ENCODE measurements around the gene TBX3. TPM values are rescaled to one million over a fixed set of nuclear protein-coding genes. Genes with fewer than 3 reads are reported as not detected.

The TBX3 gene
- total RNA-seq, 2 experiments from 2014 or later, result not detected

DNA sequence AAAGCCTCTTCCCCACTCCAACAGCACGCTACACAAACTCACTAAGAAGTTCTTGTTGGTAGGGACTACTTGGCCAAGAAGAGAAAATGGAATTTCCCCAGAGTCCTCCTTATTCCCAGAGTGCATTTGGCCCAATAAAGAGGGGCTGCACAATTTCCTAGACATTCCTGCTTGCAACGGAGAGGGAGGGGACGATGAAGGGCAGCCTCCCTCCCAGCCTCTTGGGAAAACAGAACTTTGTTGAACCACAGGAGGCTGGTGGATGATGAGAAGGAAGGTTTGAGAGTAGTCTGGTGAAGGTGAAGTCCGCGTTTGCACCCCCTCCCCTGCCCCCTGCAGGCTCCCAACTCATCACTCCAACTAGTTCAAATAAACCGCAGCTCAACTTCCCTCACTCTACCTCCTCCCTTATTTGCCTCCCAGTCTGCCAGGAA is 19.1 kb upstream of the TBX3 start:
- Mint-ChIP-seq H3K36me3 (ENCODE audit: low read depth) (no peaks in the 10 kb centered on the region), H3K4me3 (no peak overlapping the region), H3K27me3 (ENCODE audit: low read depth) (peaks cover 43% of the 10 kb centered on the region), H3K27ac (no peak overlapping the region), H3K9me3 (ENCODE audit: insufficient read depth) (no peaks in the 10 kb centered on the region), H3K4me1 (ENCODE audit: low read depth) (no peaks in the 10 kb centered on the region)
- no peak for DNase-seq
- ATAC-seq, result no peak
- ChIA-PET CTCF (no interaction called here), POLR2A (no interaction called here)

DNA sequence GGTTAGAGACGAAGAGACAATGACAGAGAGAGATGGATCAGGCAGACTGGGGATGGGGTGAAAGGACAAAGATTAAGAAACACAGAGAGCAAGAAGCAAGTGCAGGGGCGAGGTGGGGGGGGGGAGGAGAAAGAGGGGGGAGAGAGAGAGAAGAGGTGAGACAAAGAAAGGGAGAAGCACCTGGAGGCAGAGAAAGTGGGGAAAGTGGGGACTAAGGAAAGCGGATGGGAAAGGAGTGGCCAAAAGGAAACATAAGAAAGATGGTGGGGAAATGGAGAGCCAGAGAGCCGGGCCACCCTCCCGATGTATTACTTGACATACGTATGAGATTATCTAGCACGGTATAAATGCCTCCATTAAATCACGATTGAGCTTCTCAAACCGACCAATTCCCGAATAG is 18.5 kb upstream of the TBX3 start:
- H3K9me3 Mint-ChIP-seq (ENCODE audit: insufficient read depth), result no peaks in the 10 kb centered on the region
- DNase-seq, result no peak
- H3K27me3 Mint-ChIP-seq (ENCODE audit: low read depth), result peaks cover 49% of the 10 kb centered on the region
- no peak overlapping the region for H3K4me3 Mint-ChIP-seq
- no peak overlapping the region for H3K27ac Mint-ChIP-seq
- CTCF ChIA-PET, result no interaction called here
- POLR2A ChIA-PET, result no interaction called here
- no peak for ATAC-seq
- H3K36me3 Mint-ChIP-seq (ENCODE audit: low read depth), result no peaks in the 10 kb centered on the region
- no peaks in the 10 kb centered on the region for H3K4me1 Mint-ChIP-seq (ENCODE audit: low read depth)

DNA sequence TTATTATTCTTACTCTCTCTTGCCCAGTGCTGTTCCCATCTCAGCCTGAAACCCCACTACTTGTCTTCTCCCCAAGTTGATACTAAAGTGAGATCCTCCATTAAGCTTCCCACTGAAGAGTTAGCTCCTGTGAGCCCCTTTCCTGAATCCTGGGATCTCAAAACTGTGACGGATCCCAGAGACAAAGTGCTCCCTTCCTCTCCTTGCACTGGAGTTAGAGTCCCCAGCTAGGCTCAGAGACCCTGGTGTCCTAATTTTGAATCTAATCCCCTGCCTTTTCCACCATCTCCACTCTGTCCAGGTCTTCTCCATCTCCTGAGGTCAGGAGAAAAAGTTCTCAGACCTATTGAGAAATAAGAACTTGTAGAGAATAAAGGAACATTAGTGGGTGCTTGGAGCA is 17.6 kb upstream of the TBX3 start:
- no peaks in the 10 kb centered on the region for H3K9me3 Mint-ChIP-seq (ENCODE audit: insufficient read depth)
- POLR2A ChIA-PET, result no interaction called here
- no peak overlapping the region for H3K4me3 Mint-ChIP-seq
- CTCF ChIA-PET, result no interaction called here
- no peaks in the 10 kb centered on the region for H3K36me3 Mint-ChIP-seq (ENCODE audit: low read depth)
- no peaks in the 10 kb centered on the region for H3K4me1 Mint-ChIP-seq (ENCODE audit: low read depth)
- ATAC-seq (no peak), DNase-seq (no peak)
- H3K27ac Mint-ChIP-seq, result no peak overlapping the region
- H3K27me3 Mint-ChIP-seq (ENCODE audit: low read depth), result peaks cover 57% of the 10 kb centered on the region

GRCh38 chr12:114701104-114701414 is 17.1 kb upstream of the TBX3 start:
- Mint-ChIP-seq H3K4me3 (no peak overlapping the region), H3K4me1 (ENCODE audit: low read depth) (no peaks in the 10 kb centered on the region), H3K27me3 (ENCODE audit: low read depth) (peaks cover 60% of the 10 kb centered on the region), H3K27ac (no peak overlapping the region), H3K9me3 (ENCODE audit: insufficient read depth) (no peaks in the 10 kb centered on the region), H3K36me3 (ENCODE audit: low read depth) (no peaks in the 10 kb centered on the region)
- CTCF ChIA-PET, result no interaction called here
- no peak for ATAC-seq
- POLR2A ChIA-PET, result interaction anchor here (0.6 kb wide), 1 partner anchor 296 kb away, joined by 3 read pairs; no protein-coding TSS in a partner anchor
- DNase-seq, result no peak

DNA sequence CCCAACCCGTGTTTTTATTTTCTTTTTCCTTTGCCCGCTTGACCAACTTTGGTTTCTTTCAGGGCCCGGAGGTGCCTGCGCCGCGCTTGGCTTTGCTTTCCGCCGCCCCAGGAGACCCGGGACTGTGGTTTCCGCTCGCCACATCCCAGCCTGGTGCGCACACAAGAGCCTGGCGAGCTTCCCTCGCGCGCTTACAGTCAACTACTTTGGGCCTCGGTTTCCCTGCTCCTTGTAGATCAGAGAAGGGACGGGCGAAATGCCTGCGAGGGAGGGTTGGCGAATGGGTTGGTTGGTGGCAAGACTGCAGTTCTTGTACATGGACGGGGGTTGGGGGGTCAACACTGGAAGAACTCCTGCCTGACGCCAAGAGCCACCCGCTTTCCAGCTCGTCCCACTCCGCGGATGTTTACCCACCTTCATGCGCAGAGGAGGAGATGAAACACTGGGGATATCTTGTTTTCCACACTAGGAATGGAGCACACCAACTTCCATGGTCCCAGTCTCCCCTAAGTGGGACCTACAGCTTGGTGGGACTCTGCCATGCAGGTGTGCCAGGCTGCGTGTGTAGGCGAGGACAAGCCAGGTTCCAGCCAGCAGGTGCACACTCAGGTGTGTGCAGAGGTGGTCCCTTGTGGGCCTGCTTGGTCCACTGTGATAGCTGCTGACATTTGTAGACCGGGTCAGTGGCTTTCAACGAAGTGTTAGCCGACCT is 16.6 kb upstream of the TBX3 start:
- Mint-ChIP-seq H3K27ac (no peak overlapping the region), H3K27me3 (ENCODE audit: low read depth) (peaks cover 64% of the 10 kb centered on the region), H3K36me3 (ENCODE audit: low read depth) (no peaks in the 10 kb centered on the region), H3K4me1 (ENCODE audit: low read depth) (no peaks in the 10 kb centered on the region), H3K9me3 (ENCODE audit: insufficient read depth) (no peaks in the 10 kb centered on the region), H3K4me3 (no peak overlapping the region)
- ChIA-PET CTCF (no interaction called here), POLR2A (interaction anchor here (0.6 kb wide), 1 partner anchor 296 kb away, joined by 3 read pairs; no protein-coding TSS in a partner anchor)
- no peak for DNase-seq
- ATAC-seq, result no peak

- POLR2A ChIA-PET, result no interaction called here
- Mint-ChIP-seq H3K4me1 (ENCODE audit: low read depth) (no peaks in the 10 kb centered on the region), H3K36me3 (ENCODE audit: low read depth) (no peaks in the 10 kb centered on the region)
Measured at GRCh38 chr12:114698566-114699163, 14.7 kb upstream of the TBX3 start.

DNA sequence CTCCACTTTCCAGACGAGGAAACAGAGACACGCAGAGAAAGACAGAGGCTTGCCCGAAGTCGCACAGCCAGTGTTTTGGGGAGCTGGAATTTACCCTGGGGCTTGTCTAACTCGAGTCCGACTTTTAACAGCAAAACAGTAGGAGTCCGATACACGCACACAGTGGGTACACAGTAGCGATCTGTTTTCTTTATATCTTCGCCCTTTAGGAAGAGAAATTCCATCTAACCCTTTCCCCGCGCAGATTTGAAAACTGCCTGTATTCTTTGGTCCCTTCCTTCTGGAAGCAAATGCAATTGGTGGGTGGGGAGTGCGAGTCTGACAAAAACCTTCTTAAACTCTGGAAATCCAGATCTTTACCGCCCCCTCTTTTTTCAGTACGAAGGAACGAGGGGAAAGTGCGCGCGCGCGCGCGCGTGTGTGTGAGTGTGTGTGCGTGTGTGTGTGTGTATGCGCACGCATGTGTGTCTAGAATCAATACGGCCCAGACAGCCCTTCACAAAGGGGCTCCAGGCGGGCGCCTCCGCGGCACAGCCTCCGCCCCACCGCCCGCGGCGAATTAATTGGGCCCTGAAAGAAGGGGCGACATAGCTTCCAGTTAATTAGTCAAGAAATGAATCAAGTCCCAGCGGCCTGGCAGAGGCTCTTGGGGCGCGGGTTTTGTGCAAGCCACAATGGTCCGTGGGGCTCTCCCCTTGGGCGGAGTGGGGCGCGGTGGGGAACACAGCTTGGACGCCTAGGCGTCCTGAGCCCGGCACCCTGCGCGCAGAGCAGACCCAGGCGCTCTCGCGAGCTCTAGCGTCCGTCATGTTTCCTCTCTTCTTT is 14.0 kb upstream of the TBX3 start:
- Mint-ChIP-seq H3K9me3 (ENCODE audit: insufficient read depth) (no peaks in the 10 kb centered on the region), H3K36me3 (ENCODE audit: low read depth) (no peaks in the 10 kb centered on the region), H3K4me1 (ENCODE audit: low read depth) (no peaks in the 10 kb centered on the region), H3K4me3 (no peak overlapping the region), H3K27me3 (ENCODE audit: low read depth) (peaks cover 90% of the 10 kb centered on the region), H3K27ac (no peak overlapping the region)
- no peak for ATAC-seq
- DNase-seq, result no peak
- POLR2A ChIA-PET, result no interaction called here
- CTCF ChIA-PET, result no interaction called here

More at GRCh38 chr12:114698566-114699163, 14.7 kb upstream of the TBX3 start:
- no peak for ATAC-seq
- no peak overlapping the region for H3K27ac Mint-ChIP-seq
- no peak for DNase-seq
- CTCF ChIA-PET, result no interaction called here
- H3K4me3 Mint-ChIP-seq, result no peak overlapping the region
- peaks cover 83% of the 10 kb centered on the region for H3K27me3 Mint-ChIP-seq (ENCODE audit: low read depth)
- H3K9me3 Mint-ChIP-seq (ENCODE audit: insufficient read depth), result no peaks in the 10 kb centered on the region

DNA sequence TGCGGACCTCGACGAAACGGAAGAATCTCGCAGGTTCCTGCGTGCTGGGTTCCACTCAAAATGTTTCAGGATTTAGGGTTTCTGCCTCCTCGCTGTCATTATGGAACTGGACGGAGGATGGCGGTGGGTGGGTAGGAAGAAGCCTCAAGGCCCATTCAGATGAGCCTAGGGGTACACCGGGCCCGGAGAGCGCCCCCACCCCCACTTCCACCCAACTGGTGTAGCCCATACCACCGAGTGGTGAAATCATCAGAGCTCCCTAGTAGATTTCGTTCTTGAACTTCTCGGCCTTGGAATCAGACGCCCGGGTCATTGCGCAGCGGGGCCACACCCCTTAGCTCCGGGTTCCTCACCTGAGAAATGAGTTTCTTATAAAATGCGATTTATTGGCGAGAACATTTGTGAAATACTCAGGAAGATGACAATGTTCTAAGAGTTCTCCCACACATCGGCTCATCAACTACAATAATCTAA is 13.3 kb upstream of the TBX3 start:
- Mint-ChIP-seq H3K27ac (no peak overlapping the region), H3K36me3 (ENCODE audit: low read depth) (no peaks in the 10 kb centered on the region), H3K4me3 (no peak overlapping the region), H3K4me1 (ENCODE audit: low read depth) (no peaks in the 10 kb centered on the region), H3K9me3 (ENCODE audit: insufficient read depth) (no peaks in the 10 kb centered on the region), H3K27me3 (ENCODE audit: low read depth) (peaks cover 88% of the 10 kb centered on the region)
- DNase-seq (no peak), ATAC-seq (no peak)
- ChIA-PET CTCF (no interaction called here), POLR2A (no interaction called here)

GRCh38 chr12:114696443-114697242 is 12.7 kb upstream of the TBX3 start:
- ChIA-PET POLR2A (no interaction called here), CTCF (no interaction called here)
- Mint-ChIP-seq H3K4me3 (no peak overlapping the region), H3K36me3 (ENCODE audit: low read depth) (no peaks in the 10 kb centered on the region), H3K9me3 (ENCODE audit: insufficient read depth) (no peaks in the 10 kb centered on the region), H3K27me3 (ENCODE audit: low read depth) (peaks cover 88% of the 10 kb centered on the region), H3K4me1 (ENCODE audit: low read depth) (no peaks in the 10 kb centered on the region), H3K27ac (no peak overlapping the region)
- no peak for DNase-seq
- ATAC-seq, result no peak

DNA sequence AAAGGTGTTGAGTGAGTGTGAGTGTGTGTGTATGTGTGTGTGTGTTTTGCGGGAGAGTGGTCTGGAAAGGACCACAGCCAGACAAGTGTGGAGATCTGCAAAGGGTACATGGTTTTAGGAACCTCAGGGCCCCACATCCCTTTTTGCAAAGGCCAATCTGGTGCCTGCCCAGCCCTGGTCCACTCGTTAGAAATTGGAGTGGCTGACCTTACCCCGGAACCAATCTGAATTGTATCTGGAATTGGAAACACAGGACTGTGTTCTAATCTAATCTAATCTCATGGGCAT is 11.3 kb upstream of the TBX3 start:
- no peak for DNase-seq
- Mint-ChIP-seq H3K36me3 (ENCODE audit: low read depth) (no peaks in the 10 kb centered on the region), H3K9me3 (ENCODE audit: insufficient read depth) (no peaks in the 10 kb centered on the region), H3K4me1 (ENCODE audit: low read depth) (no peaks in the 10 kb centered on the region), H3K27me3 (ENCODE audit: low read depth) (peaks cover 90% of the 10 kb centered on the region), H3K27ac (no peak overlapping the region), H3K4me3 (no peak overlapping the region)
- ATAC-seq, result no peak
- ChIA-PET POLR2A (no interaction called here), CTCF (no interaction called here)

DNA sequence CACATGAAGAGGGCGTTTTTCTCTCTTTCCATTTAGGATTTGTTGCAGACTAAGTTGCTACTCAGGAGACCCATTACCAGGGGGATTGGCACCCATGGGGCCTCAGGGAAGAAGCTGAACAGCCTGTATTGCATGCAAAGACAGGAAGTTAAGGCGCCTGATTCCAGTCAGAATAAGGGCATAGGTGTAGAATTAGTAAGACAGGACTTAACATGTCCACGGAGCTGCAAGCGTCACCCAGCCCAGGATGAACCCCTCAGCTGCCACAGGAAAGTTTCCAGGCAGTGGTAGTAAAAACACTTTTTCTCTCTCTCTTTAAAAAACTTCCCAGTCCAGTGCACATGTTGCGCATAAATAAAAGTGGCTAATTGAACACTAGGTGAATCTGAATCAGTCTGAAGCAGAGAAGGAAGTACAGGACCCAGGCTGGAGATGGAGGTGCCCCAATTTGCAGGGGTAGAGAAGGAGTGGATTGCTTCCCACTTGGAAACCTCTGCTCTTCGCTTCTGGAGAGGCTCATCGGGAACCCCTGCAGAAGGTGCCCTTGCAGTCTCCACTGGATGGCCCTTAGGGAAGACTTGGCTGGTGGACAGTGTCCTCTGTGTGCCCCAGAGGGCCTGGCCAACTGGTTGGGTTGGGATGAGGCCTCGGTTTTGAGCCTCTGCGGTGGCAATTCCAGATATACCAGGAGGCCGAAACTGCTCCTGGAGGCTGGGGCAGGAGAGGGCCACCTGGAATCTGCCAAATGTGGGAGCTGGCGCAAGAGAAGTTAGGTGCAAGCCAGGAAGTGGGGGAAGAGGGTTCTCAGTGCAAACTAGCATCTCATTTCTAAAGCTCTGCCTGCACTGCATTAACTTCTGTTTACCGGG is 10.7 kb upstream of the TBX3 start:
- no peak for DNase-seq
- CTCF ChIA-PET, result no interaction called here
- POLR2A ChIA-PET, result no interaction called here
- Mint-ChIP-seq H3K4me3 (no peak overlapping the region), H3K9me3 (ENCODE audit: insufficient read depth) (no peaks in the 10 kb centered on the region), H3K4me1 (ENCODE audit: low read depth) (no peaks in the 10 kb centered on the region), H3K36me3 (ENCODE audit: low read depth) (no peaks in the 10 kb centered on the region), H3K27me3 (ENCODE audit: low read depth) (peaks cover 88% of the 10 kb centered on the region), H3K27ac (no peak overlapping the region)
- no peak for ATAC-seq

Measured in activated CD8-positive, alpha-beta T cell treated with anti-CD3 and anti-CD28 coated beads, Interleukin-2, amount 10 ng/mL, durations not matched to agents 7 days and 5 days (primary cell).